Upper lobe of left lung (tissue), 6 donors: Measurements from ENCODE around the gene LZTFL1. TPM values are rescaled to one million over a fixed set of nuclear protein-coding genes. Genes with fewer than 3 reads are reported as not detected.
A peak's percentile ranks its signal among the peaks of the same experiment; 100 is the strongest.

Experiments used
- ATAC-seq, 2 donors: fragments of 200-7000 bp; cut with Tn5 transposase; one replicate each; pipeline ENCODE4 v1.9.1; 2022; ENCODE audit warnings: mild to moderate bottlenecking in 2 of 2, moderate library complexity in 2 of 2; ENCODE audit not compliant: low FRiP score in 2 of 2
- DNase-seq, 2 donors: peaks; one replicate each; pipeline ENCODE4 v3.0.0-alpha.2; 2019 to 2020
- H3K27ac ChIP-seq, 4 donors: fragments of 200-600 bp; sonication (generic); one replicate each; pipeline ENCODE4 v1.5.1; 2016 to 2019
- H3K27me3 ChIP-seq, 4 donors: fragments of 200-600 bp; sonication (generic); one replicate each; pipeline ENCODE4 v1.5.1; 2017 to 2019
- H3K36me3 ChIP-seq, 4 donors: fragments of 200-600 bp; sonication (generic); one replicate each; pipeline ENCODE4 v1.5.1; 2016 to 2019
- H3K4me1 ChIP-seq, 4 donors: fragments of 200-600 bp; sonication (generic); one replicate each; pipeline ENCODE4 v1.5.1; 2018 to 2019
- H3K4me3 ChIP-seq, 4 donors: fragments of 200-600 bp; sonication (generic); one replicate each; pipeline ENCODE4 v1.5.1; 2017 to 2019; ENCODE audit warnings: mild to moderate bottlenecking in 2 of 4, moderate library complexity in 1 of 4
- H3K9me3 ChIP-seq, 4 donors: fragments of 200-600 bp; sonication (generic); one replicate each; pipeline ENCODE4 v1.5.1; 2018 to 2019
- EP300 ChIP-seq, 4 donors: sonication (generic); formaldehyde crosslinking; IDR thresholded peaks; one replicate each; pipeline ENCODE4 v1.5.1; 2017; ENCODE audit warnings: antibody characterized with exemption in 4 of 4, control low read depth in 2 of 4
- POLR2A ChIP-seq, 4 donors: fragments of 450-650 bp; IDR thresholded peaks; one replicate each; pipeline ENCODE4 v1.5.1; 2016 to 2017; ENCODE audit warnings: antibody characterized with exemption in 4 of 4, mild to moderate bottlenecking in 2 of 4
- POLR2AphosphoS5 ChIP-seq, 2 donors: sonication (generic); formaldehyde crosslinking; IDR thresholded peaks; one replicate each; pipeline ENCODE4 v1.5.1; 2017; ENCODE audit warnings: antibody characterized with exemption in 2 of 2
- WGBS, 2 donors: methylation state at CpG; one replicate each; pipeline ENCODE4 v1.1.5; 2017 to 2018; 5-methylcytosine and 5-hydroxymethylcytosine counted together
- total RNA-seq, 6 donors: library from RNA; depleted of rRNA in 4 of 6; stranded (reverse); fragments of >200 nt in 4 of 6; gene quantifications; one replicate each; pipeline versions ENCODE4 v1.1.0 to v1.2.1, GENCODE V29; 2016 to 2021
- TF ChIP-seq, protein P1 (sequence below), 6 experiments: fragments of 450-650 bp in 4 of 6; fragments of 200-600 bp in 2 of 6; sonication (generic) in 2 of 6; IDR thresholded peaks; one replicate each; pipeline ENCODE4 v1.5.1; 2016 to 2019; ENCODE audit warnings: antibody characterized with exemption in 6 of 6
- donor health status: DM: no; HTN: no; CAD: no; lungs with moderate emphysema.
- donor health status: DM: no; HTN: yes; CAD: no; lungs with severe emphysema.

Gene LZTFL1
- total RNA-seq, 6 donors from 2014 or later = 19.9 to 51.7 (median 31.3) TPM

DNA sequence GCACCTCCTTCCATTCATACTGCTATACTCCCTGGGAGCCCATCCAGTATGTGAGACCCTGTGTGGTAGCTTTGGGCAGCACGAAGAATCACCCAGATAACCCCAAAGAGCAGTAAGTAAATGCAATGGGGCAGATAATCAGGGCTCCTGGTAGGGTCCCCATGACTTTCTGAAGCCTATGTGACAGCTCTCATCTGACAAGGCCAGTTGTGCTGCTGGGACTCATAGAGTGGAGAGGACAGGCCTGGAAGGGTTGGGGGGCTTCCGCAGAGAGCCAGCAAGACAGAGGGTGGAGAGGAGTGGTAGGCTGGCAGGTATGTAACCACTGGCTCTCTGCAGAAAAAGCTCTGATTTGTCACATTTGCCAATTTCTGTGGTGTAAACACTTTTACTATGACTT, 42.3 kb downstream of the LZTFL1 start:
- Histone ChIP-seq H3K27ac (no peak overlapping the region), H3K36me3 (no peaks in the 10 kb centered on the region), H3K27me3 (peaks cover 0 to 16% (median 8%) of the 10 kb centered on the region in 4 donors), H3K4me3 (no peak overlapping the region), H3K4me1 (peaks cover 11 to 17% (median 14%) of the 10 kb centered on the region in 4 donors), H3K9me3 (no peaks in the 10 kb centered on the region)
- WGBS, 2 donors = 88 to 94% methylated on average over 2 of the region's 2 CpGs
- no peak for TF ChIP-seq POLR2AphosphoS5 (IDR thresholded peaks at IDR 0.05)
- TF ChIP-seq POLR2A (IDR thresholded peaks at IDR 0.05) = no peak
- TF ChIP-seq, protein P1, sequence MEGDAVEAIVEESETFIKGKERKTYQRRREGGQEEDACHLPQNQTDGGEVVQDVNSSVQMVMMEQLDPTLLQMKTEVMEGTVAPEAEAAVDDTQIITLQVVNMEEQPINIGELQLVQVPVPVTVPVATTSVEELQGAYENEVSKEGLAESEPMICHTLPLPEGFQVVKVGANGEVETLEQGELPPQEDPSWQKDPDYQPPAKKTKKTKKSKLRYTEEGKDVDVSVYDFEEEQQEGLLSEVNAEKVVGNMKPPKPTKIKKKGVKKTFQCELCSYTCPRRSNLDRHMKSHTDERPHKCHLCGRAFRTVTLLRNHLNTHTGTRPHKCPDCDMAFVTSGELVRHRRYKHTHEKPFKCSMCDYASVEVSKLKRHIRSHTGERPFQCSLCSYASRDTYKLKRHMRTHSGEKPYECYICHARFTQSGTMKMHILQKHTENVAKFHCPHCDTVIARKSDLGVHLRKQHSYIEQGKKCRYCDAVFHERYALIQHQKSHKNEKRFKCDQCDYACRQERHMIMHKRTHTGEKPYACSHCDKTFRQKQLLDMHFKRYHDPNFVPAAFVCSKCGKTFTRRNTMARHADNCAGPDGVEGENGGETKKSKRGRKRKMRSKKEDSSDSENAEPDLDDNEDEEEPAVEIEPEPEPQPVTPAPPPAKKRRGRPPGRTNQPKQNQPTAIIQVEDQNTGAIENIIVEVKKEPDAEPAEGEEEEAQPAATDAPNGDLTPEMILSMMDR (IDR thresholded peaks at IDR 0.05) = no peak
- ATAC-seq (no peak), DNase-seq (no peak)

DNA sequence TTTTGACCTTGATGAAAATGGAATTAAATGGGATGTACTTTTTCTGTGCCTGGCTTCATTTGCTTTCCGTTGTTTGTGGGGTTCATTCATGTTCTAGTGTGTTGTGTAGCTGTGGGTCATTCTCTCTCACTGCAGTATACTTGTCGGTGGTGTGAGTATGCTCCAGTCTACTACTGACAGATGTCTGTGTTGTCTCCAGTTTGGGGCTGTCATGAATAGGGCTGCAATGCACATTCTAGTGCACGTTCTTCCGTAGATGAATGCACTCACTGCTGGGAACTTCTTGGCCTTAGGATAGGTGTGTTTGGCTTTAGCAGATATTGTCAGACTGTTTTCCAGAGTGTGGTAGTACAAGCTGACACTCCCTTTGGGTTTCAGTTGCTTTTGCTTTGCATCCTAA, 43.9 kb downstream of the LZTFL1 start:
- Histone ChIP-seq H3K27me3 (peaks cover 0 to 16% (median 8%) of the 10 kb centered on the region in 4 donors), H3K36me3 (no peaks in the 10 kb centered on the region), H3K27ac (no peak overlapping the region), H3K9me3 (no peaks in the 10 kb centered on the region), H3K4me1 (peaks cover 11 to 17% (median 14%) of the 10 kb centered on the region in 4 donors), H3K4me3 (no peak overlapping the region)
- ATAC-seq (no peak), DNase-seq (no peak)
- TF ChIP-seq, protein P1 (IDR thresholded peaks at IDR 0.05) = no peak
- TF ChIP-seq POLR2AphosphoS5 (IDR thresholded peaks at IDR 0.05) (no peak), EP300 (IDR thresholded peaks at IDR 0.05) (no peak), POLR2A (IDR thresholded peaks at IDR 0.05) (no peak)
- WGBS, 2 donors = 78 to 79% methylated on average over 4 of the region's 4 CpGs

DNA sequence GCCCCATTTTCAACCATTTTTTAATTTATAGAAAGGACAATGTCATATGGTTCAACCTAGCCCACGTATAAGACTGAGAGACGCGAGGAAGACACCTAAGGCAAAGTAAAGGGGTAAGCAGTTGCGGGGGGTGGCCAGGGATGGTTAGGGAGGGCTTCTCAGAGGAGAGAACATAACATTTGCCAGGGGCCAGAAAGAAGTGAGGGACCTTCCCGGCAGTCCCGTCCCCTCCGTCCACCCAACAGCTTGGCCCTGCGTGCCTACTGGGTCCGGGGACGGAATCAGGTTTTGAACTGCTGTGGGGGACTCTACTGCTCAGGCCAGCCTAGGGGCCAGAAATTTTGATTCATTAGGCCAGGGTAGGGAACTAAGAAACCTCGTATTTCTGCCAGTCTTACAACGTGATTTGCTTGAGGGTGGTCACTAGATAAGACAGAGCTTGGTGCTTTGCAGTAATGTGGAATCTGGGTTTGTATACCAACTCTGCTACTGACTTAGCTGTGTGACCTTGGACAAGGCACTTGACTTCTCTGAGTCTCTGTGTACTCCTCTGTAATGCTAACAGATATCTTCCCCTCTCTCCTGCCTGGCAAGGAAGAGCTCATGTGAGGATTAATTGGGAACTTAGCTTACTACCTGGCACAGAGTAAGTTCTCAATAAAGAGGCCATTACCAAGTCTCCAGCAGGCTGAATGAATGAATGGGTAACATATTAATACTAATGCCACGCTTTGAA, 44.8 kb downstream of the LZTFL1 start:
- Histone ChIP-seq H3K9me3 (no peaks in the 10 kb centered on the region), H3K4me3 (peak overlapping the region in 3 of 4 donors; percentile 40 to 59 (median 44)), H3K27me3 (peaks cover 0 to 16% (median 8%) of the 10 kb centered on the region in 4 donors), H3K27ac (no peak overlapping the region), H3K4me1 (peaks cover 11 to 17% (median 14%) of the 10 kb centered on the region in 4 donors), H3K36me3 (no peaks in the 10 kb centered on the region)
- 65 to 68% methylated on average over 12 to 13 of the region's 13 CpGs for WGBS, 2 donors
- TF ChIP-seq POLR2AphosphoS5 (IDR thresholded peaks at IDR 0.05) (no peak), POLR2A (IDR thresholded peaks at IDR 0.05) (no peak)
- no peak for DNase-seq
- no peak for ATAC-seq

DNA sequence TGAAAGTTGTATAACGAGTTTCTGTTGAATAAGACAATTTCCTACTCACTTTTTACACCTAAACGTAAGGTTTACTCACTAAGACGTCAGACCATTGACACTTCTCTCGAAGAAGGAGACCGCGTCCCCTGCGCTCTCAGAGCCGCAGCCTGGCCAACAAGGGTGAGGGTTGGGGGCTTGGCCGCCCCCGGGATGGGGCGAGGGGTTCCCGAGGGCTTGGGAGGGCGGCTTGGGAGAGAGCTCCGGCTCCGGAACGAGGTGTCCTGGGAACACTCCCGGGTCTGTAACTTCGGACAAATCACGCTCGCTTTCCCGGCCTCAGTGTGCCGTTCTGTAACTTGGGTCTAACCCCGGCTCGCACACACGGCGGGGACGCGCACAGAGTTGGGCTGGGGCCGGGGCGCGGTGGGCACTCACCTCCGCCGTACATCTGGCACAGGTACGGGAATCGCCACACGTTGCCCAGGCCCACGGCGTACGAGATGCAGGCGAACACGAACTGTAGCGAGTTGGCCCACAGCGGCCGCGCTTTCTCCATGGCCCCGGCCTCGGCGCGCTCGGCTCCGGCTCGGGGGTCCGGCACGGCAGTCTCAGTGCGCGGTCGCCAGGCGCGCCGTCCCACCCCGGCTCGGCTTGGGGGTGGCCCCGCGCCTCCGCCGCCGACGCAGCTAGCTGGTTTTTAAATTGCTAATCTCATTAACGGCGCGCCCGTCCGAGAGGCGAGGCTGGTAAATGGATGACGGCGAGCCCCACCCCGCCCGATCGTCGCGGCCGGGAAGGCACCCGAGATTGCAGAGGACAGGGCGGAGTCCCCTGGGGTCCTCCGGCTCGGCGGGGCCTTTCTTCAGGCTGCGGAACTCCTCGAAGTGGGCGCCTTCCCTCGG, 45.8 kb downstream of the LZTFL1 start, which contains the start of gene SLC6A20:
Gene SLC6A20 (minus strand): TSS at position 655 of the 884 bp plus-strand sequence. CDS start 117 bp downstream, at position 538.
- H3K36me3 ChIP-seq = no peaks in the 10 kb centered on the region
- no peak for TF ChIP-seq EP300 (IDR thresholded peaks at IDR 0.05)
- TF ChIP-seq POLR2A (IDR thresholded peaks at IDR 0.05) = peak in 1 of 4 donors; percentile 19
- H3K4me1 ChIP-seq = peaks cover 11 to 17% (median 14%) of the 10 kb centered on the region in 4 donors
- H3K27ac ChIP-seq = no peak within 1 kb of the TSS
- H3K9me3 ChIP-seq = no peaks in the 10 kb centered on the region
- peaks cover 0 to 16% (median 8%) of the 10 kb centered on the region in 4 donors for H3K27me3 ChIP-seq
- ATAC-seq (peak in 1 of 2 donors; percentile 62), DNase-seq (peak in 1 of 2 donors; percentile 86)
- H3K4me3 ChIP-seq = peak within 1 kb of the TSS in 3 of 4 donors; percentile 40 to 59 (median 44)
- 3% methylated on average over 21 to 48 of the region's 91 CpGs for WGBS, 2 donors

DNA sequence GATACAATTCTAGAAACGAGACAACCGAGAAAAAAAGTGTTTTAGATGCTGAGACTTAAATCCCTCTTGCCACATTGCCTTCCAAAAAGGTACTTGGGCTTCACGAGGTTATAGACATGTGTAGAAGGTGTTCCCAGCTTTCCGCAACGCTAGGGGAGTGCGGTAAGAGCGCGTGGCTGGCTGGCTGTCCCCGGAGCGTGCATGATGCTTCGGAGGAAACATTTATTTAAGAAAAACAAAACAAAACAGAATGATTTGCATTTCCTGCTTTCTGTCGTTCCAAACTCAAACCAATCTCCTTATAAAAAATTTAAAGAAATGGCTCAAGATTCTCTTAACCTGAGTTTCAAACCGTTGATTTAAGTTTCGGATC, 46.4 kb downstream of the LZTFL1 start:
- Histone ChIP-seq H3K27ac (no peak overlapping the region), H3K9me3 (no peaks in the 10 kb centered on the region), H3K36me3 (no peaks in the 10 kb centered on the region), H3K4me3 (peak overlapping the region in 3 of 4 donors; percentile 40 to 59 (median 44)), H3K27me3 (peaks cover 0 to 16% (median 8%) of the 10 kb centered on the region in 4 donors), H3K4me1 (peaks cover 11 to 17% (median 14%) of the 10 kb centered on the region in 4 donors)
- ATAC-seq (no peak), DNase-seq (peak in 1 of 2 donors; percentile 37)
- TF ChIP-seq POLR2A (IDR thresholded peaks at IDR 0.05) (no peak), EP300 (IDR thresholded peaks at IDR 0.05) (no peak), POLR2AphosphoS5 (IDR thresholded peaks at IDR 0.05) (no peak)
- TF ChIP-seq, protein P1 (IDR thresholded peaks at IDR 0.05) = no peak
- WGBS, 2 donors = 17 to 25% methylated on average over 14 of the region's 14 CpGs
